Measurements from ENCODE around the gene IGFL1.
A peak's percentile ranks its signal among the peaks of the same experiment; 100 is the strongest.
"Not testable (repeated sequence)": the region's sequence is repeated elsewhere in the genome, so short reads cannot be mapped to it uniquely, and the experiment has no call there.

IGFL1 gene

DNA sequence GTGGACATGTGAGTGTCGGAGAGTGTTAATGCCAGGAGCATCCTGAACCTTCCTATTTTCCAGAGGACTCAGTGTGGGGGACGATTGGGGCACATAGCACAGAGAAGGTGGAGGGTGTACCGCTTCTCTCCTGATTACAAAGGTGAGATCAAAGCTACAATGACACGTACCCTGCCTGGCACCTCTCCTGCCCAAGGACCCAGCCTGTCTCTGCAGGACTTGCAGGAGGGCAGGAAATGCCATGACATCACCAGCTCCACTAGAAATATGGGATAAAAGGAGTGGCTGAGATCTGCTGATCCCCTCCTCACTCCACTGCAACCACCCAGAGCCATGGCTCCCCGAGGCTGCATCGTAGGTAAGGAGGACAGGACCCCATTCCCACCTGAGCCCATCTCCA, at the start of gene IGFL1:
IGFL1 (plus strand) TSS at position 301 of the 400 bp plus-strand sequence; CDS start at position 334, 33 bp downstream.
- DNase-seq: no peak

DNA sequence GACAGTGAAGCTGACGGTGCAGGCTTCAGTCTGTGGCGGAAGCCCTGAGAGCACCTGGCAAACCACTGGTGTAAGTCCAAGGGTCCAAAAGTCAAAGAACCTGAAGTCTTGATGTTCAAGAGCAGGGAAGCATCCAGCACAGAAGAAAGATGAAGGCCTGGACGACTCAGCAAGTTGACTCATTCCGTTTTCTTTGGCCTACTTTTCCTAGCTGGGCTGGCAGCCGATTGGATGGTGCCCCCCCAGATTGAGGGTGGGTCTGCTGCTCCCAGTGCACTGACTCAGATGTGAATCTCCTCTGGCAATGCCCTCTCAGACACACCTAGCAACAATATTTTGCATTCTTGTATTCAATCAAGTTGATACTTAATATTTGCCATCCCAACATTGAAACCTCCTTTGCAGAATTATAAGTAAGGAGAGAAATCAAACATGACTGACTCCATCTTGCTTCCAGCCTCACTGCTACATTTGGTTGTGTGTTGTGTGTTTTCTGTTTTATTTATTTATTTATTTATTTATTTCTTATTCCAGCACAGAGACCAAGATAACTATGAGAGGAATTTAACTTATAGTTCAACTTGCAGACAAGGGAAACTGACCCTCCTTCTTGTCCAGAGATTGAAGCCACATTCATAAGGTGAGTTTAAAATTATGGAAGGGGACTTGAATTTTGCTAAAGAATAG, 48.7 kb upstream of the IGFL1 start:
- peak; percentile 13 for DNase-seq

DNA sequence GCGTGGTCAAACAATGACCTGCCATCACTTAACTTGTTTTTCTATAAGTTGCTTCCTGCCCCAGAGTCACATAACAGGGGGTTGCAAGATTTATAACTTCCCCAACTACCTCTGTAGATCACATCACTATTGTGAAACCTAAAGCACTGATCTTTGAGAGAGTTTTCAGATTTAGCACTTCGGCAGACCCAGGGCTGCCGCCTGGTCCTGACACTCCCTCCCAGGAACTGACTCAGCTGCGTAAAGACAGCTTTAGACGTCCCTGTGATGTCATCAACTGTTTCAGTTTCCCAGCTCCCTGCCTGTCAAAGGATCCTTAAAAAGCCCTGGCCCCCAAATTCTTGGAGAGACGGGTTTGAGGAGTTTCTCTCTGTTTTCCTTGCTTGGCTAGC, 48.2 kb upstream of the IGFL1 start:
- peak; percentile 98 for DNase-seq

DNA sequence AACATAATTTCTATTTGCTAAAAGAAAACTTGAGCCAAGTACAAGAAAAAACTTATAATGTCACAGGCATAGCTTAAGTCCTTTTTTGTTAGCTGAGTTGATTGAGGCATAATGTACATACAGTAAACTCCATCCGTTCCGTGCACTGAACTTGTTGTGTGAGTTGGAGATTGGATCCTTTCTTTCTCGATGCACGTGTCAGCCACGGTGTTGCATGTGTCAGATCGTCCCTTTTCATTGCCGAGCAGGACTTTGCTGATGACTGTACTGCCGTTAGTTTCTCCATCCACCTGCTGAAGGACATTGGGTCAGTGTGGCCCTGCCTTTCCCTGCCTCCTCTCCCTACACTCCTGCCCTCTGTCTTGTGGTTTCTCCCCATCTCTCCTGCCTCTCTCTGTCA, 47.1 kb upstream of the IGFL1 start:
- no peak for DNase-seq

DNA sequence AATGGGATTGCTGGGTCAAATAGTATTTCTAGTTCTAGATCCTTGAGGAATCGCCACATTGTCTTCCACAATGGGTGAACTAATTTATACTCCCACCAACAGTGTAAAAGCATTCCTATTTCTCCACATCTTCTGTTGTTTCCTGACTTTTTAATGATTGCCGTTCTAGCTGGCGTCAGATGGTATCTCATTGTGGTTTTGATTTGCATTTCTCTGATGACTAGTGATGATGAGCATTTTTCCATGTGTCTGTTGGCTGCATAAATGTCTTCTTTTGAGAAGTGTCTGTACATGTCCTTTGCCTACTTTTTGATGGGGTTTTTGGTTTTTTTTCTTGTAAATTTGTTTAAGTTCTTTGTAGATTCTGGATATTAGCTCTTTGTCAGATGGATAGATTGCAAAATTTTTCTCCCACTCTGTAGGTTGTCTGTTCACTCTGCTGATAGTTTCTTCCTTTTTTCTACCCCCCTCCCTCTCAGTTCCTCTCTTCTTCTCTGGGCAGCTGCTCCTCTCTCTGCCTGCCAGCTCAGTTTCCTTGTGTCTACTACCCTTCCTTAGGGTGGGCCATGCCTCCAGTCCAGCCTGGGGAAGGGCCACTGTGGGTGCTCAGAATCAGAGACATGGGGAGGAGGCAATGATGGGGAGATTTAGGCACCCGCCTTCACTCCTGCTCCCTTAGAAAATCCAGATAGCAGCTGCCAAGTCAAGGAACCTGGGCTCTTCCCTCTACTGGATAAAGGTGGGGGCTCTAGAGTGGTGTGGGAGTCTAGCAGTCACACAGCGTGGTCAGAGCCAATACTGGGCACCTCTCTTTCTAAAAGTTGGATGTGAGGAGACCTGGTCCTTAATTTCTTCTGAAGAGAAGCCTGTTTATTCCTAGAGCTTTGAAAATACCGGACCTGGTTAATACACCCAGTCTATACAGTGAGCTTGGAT, 44.5 kb upstream of the IGFL1 start:
- DNase-seq: peak; percentile 81

DNA sequence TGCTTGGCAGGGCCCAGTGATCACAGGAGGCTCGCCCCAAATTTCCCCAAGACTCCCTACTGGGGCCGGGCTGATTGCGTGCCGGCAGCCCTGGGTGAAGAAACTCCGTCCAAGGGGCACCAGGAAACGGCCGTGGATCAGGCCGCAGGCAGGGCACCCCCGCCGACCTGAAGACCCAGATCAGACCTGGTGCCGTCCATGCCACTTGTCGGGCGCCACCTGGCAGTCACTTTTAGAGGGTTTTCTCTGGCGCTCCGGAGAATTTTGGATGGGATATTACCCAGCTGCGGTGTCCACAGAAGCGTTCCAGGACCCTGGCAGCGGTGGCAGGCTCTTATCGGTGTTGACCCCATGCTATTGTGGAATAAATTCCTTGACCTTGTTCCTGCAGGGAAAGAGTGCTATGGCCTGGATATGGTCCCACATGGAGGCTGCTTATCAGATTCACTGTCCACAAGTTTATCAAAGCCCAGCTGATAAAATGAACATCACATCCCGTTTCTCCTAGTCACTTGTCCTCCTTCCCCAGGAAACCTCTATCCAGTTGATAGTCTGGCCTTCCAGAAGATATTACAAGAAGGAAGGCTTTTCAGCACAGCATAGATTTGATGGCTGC, 43.3 kb upstream of the IGFL1 start:
- no peak for DNase-seq

DNA sequence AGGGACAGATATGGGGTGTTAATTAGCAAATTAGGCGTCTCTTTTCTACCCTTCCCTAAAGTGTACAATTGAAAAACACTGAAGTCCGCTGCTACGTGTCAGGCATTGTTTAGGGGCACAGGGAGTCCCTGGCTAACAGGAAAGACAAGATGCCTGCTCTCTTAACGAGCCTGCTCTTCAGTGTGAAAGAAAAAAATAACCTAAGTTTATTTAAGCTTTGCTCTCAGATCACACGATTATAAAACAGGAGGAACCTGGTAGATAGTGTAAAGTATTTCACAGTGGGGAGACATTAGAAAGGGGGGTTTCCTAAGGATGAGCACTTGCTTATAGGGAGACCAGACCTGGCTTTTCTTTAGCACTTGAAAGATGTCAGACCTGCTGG, 42.8 kb upstream of the IGFL1 start:
- no peak for DNase-seq

DNA sequence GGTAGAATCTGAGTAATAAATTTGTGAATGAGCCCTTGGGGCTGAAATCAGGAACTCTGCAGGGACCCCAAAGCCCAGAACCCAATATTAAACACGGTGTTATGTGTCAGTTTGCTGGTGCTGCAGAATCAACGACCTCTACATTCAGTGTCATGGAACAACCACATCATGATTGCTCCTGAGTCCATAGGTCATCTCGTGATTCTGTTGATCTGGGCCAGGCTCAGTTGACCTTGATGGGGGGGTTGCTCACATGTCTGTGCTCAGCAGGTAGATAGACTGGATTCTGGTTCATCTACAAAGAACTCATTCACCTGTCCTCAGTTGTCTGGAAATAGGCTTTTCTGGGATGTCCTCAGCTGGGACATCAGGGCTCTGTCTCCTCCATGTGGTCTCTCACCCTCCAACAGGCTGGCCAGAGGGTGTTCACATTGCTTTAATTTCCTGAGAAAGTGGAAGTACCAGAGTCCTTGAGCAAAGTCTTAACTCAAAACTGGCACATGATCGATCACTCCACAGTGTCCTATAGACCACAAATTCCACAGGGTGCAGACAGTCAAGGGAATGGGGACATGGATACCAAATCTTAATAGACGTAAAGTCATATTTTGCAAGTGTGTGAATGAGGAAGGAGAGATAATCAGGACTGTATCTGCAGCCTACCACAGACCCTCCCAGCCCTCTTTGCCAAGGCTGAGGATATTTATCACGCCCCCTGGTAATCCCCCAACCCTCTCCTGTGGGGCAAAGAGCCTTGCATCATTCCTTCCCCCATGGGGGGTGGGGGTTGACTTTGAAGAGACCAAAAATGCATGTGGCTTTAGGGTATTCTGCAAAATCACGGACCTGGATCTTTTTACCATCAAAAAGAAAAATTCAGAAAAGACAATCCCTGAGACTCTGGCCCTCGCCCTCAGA, 39.3 kb upstream of the IGFL1 start:
- peak; percentile 53 for DNase-seq

DNA sequence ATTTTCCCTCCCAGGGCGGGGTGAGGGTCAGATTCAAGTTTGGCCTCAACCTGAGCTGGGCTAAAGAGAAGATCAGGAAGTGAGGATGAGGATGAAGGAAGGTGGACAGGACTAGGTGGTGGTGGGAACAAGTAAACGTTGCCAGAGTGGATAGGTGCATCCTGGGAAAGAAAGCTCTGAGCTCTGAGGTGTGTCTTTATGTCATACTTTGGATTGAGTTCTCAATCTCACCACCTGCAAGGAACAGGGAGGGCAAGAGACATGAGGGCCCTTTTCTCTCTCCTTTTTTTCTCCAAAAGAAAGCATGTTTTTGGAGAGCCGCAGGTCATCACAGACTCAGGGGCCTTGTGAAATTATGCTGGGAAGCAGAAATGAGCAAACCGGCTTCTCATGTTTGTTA, 38.2 kb upstream of the IGFL1 start:
- DNase-seq: no peak

DNA sequence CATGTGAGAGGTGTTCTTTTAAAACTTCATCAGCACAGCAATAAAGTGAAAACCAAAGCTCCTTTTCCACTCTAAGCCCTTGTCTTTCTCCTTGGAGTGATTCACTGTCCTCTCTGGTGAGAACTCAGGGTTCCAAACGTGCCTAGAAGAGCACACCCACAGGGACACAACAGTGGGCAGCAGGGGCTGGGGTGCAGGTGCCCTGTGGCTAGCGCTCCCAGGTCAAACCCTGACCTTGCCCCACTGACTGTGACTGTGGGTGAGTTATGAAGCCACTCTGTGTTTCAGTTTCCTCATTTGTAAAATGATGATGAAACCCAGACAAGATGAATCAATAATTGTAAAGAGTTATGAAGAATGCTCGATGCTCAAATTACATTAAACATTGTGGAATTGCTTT, 37.6 kb upstream of the IGFL1 start:
- peak; percentile 81 for DNase-seq

DNA sequence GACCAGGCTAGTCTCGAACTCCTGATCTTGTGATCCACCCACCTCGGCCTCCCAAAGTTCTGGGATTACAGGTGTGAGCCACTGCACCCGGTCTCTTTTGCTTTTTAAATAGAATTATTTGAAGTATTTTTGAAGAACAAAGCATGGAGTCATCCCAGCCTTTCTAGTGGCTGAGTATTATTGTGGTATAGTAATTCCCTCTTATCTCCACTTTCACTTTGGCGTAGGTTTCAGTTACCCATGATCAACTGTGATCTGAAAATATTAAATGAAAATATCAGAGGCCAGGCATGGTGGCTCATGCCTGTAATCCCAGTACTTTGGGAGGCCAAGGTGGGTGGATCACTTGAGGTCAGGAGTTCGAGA, 36.9 kb upstream of the IGFL1 start:
- DNase-seq: peak; percentile 60

DNA sequence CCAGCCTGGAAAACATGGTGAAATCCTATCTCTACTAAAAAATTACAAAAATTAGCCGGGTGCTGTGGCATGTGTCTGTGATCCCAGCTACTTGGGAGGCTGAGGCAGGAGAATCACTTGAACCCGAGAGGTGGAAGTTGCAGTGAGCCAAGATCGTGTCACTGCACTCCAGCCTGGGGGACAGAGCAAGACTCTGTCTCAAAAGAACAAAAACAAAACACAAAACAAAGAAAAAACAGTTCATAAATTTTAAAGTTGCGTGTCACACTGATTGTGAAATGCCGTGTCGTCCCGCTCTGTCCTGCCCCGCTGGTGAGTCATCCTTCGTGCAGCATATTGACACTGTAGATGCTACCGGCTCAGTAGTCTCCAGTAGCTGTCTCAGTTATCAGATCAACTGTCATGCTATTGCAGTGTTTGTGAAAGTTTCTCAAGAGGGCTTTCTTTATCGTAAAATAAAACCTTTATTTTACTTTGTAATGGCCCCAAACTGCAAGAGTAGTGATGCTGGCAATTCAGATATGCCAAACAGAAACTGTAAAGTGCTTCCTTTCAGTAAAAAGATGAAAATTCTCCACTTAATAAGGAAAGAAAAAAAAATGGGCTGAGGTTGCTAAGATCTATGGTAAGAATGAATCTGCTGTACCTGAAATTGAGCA, 36.4 kb upstream of the IGFL1 start:
- DNase-seq: peak; percentile 94

DNA sequence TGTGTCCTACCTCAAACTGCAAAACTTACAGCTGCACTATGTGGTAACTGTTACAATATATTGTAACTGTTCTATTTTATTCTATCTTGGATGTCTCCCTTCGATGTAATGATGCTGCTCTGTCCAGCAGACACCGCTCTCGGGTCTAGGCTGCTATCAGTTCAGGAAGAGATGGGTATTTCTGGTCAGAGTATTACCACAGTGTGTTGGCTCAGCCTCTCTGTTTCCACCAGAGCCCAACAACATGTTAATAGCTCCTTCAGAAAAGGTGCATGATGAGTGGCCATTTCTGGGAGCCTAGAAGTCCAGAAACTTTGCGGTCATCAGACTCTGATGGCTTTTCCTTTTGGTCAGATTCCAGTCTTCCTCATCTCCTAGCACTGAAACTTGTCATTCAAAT, 35.9 kb upstream of the IGFL1 start:
- DNase-seq: no peak

DNA sequence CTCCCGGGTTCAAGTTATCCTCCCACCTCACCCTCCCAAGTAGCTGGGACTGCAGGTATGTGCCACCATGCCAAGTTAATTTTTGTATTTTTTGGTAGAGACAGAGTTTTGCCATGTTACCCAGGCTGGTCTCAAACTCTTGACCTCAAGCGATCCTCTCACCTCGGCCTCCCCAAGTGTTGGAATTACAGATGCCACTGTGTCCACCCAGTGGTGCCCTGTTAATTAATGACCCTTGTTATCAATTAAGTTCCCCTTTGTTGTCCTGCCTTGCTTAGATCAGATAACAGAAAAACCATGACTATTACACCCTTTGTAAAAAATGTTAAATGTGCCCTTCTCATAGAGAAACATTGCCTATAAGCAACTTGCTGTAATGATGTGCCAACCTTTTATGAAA, 34.4 kb upstream of the IGFL1 start:
- no peak for DNase-seq

DNA sequence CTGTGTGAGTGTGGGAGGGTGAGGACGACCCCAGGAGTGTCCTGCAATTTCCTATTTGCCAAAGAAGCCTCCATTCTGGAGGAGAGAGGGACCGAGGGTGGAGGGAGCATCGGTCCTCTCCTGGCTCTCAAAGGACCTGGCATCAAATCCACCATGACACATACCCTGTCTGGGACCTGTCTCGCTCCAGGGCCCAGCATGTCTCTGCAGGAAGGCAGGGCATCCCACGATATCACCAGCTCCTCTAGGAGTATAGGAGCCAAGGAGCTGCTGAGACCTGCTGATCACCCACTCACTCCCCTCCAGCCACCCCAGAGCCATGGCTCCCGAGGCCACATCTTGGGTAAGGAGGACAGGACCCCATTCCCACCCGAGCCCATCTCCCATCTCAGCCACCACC, 33.6 kb upstream of the IGFL1 start:
- DNase-seq: not testable (repeated sequence)

DNA sequence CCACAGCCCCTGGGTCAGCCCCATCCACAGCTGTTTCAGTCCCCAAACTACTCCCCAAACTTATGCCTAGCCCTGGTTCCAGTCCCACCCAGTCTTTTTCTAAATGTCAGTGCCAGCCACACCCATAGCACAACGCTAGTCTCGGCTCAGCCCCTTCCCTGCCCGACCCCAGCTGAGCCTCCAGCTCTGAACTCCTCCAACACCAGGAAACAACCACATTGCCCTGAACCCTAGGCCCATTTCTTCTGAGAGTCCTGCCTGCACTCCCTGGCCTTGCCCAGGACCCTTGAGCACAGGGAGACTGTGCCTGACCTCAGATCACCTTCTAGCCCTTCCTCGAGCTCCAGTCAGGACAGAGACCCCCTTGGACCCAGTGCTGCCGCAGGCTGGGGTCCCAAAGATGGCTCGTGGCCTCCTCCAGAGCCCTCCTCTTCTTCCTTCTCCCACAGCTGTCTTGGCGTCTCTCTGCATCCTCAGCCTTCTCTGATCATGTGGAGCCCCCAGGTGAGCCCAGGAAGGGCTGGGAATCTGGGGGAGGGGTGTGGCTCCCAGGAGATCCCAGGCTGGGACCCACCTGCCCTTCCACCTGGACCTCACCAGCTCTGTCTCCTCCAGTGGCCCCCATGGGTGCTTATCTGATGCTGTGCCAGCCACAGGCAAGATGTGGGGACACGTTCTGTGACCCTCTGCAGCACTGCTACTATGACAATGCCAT, 33.0 kb upstream of the IGFL1 start:
- DNase-seq: no peak

DNA sequence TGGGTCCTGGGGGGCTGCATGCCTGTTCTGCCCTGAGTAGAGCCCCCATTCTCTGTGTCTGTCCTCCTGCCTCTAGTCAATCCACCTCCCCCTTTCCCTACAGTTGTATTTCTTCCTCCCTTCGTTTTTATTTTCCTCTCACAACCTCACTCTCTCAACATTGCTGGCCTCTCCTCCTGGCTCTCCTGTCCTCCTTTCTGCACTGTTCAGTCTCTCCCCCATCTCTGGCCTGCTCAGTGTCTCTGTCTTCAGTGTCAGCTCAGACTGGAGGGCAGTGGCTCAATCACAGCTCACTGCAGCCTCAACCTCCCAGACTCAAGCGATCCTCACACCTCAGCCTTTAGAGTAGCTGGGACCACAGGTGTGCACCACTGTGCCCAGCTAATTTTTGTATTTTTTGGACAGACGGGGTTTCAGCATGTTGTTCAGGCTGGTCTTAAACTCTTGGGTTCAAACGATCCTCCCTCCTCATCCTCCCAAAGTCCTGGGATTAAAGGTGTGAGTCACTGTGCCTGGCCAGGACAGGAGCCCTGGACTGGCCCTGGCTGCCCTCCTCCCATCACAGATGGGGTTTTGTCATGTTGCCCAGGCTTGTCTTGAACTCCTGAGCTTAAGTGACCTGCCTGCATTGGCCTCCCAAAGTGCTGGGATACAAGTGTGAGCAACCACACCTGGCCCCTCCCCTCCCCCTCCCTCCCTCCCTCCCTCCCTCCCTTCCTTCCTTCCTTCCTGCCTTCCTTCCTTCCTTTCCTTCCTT, 32.0 kb upstream of the IGFL1 start:
- DNase-seq: no peak

DNA sequence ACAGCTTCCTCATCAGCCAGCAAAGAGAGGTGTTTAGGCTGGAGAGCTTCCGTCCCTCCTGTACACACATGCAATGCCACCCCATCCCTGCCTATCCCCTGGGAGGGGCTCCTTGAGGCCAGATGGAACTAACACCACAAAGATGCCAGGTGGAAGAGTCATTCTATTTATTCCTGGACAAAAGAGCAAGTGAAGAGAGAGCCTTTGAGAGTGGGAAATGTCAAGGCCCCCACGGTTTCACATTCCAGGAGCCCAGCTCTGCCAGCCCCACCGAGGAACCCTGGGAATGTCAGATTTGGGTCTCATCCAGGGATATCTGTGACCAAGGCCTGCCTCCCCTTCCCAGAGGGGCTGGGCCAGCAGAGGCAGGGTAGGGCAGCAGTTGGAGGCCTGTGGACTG, 30.8 kb upstream of the IGFL1 start:
- no peak for DNase-seq

DNA sequence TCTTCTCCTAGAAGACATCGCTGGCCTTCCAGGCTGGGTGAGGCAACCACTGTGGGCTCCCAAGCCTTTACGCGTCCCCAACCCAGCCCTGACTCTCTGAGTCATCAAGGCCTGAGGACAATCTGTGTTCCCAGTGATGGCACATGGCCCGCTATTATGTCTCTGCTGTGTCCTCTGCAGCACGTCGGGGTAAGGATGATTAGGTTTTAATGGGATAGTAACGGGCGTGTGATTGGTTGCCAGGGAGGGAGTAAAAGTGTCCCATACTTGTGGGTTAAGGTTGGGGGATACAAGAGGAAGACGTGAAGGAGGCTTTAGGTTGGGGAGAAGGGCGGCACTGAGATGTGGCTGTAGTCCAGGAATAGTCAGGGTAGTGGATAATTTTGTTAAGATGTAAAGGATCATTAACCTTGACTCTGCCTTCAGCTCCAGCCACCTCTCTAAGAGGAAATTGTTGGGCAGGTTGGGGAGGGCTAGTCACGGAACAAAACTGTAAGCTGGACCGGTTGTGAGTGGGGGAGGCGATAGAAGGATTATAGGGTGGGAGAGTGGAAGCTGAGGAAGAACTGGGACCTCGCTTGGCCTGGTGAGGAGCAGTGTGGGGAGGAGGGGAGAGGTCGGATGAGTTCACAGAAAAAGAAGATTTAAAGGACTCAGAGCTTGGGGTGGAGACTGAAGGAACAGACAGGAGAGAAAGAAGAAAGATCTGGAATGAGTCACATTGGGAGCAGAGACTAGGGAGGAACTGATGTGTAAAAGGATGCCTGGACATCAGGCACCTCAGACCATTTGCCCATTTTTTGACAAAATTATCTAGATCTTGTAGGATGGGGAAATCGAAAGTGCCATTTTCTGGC, 27.9 kb upstream of the IGFL1 start:
- no peak for DNase-seq

DNA sequence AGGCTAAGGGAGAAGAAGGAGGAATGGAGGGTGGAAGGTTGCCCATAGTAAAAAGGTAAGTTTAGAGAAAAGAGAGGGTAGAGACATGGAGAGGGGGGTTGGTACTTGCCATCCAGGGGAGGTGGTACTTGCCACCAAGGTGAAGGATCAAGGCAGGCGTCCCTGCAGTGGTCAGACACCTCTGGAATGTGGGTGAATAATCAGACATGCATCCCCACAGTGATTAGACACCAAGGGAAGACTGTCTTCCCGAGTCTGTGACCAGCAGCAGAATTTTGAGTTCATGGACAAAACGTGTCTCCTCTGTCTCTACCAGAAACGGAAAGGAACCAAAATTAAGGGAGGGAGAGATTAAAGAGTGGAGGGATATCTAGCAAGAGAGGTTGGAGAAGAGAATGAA, 27.1 kb upstream of the IGFL1 start:
- DNase-seq: no peak
